OCI-LY3 (cell line): ENCODE data around the gene CCDC110.

Source experiments
- EZH2phosphoT487 ChIP-seq: fragments of 200-600 bp; shearing (Covaris generic); IDR thresholded peaks from 2 replicates; pipeline ENCODE4 v1.6.1; 2018; ENCODE audit warnings: antibody characterized with exemption, mixed run types, low read depth
- TF ChIP-seq, protein P1 (sequence below): fragments of 200-600, 300-600 bp; sonication (generic); IDR thresholded peaks from 2 replicates; pipeline ENCODE4 v1.5.1; 2014; ENCODE audit warnings: antibody characterized with exemption, low read length, low read depth

DNA sequence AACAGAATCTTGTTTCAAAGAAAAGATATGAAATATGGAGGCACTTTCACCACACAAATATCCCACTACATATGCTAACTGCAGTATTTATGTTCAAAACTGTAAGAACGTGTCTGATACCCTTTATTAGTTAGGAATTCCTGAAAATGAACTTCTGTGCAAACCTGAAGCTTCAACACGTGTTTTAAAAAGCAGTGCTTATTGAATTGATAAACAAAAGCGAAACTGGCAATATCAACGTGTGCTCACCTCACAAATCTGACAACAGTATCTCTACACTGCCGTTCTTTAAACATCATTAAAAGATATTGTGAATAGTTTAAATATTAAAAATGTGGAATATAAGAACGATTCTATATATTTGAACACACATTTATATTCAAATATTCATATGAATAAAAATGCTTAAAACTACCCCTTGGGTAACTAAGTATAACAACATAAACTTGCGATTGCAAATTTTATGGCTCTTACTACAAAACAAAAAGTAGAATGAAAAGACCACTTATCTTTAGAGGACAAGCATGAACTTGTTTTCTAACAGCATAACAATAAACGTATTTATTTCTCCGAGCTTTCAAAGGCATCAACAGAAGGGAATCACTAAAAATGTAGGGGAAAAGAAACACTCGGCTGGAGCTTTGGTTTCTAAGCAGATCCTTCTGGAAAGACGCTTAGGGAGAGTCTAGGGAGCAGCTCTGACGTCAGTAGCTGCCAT lies 76.1 kb downstream of the CCDC110 start, which contains the start of gene LRP2BP:
- TF ChIP-seq, protein P1, sequence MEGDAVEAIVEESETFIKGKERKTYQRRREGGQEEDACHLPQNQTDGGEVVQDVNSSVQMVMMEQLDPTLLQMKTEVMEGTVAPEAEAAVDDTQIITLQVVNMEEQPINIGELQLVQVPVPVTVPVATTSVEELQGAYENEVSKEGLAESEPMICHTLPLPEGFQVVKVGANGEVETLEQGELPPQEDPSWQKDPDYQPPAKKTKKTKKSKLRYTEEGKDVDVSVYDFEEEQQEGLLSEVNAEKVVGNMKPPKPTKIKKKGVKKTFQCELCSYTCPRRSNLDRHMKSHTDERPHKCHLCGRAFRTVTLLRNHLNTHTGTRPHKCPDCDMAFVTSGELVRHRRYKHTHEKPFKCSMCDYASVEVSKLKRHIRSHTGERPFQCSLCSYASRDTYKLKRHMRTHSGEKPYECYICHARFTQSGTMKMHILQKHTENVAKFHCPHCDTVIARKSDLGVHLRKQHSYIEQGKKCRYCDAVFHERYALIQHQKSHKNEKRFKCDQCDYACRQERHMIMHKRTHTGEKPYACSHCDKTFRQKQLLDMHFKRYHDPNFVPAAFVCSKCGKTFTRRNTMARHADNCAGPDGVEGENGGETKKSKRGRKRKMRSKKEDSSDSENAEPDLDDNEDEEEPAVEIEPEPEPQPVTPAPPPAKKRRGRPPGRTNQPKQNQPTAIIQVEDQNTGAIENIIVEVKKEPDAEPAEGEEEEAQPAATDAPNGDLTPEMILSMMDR = no peak
- TF ChIP-seq EZH2phosphoT487 = no peak
